Superior temporal gyrus (tissue), 1 donor: ENCODE results near the gene FAM221B.
A peak's percentile ranks its signal among the peaks of the same experiment; 100 is the strongest.

Source experiments
- DNase-seq: peaks from one replicate; pipeline ENCODE4 v3.0.0-alpha.2; 2016; ENCODE audit errors: extremely low spot score

Gene FAM221B

DNA sequence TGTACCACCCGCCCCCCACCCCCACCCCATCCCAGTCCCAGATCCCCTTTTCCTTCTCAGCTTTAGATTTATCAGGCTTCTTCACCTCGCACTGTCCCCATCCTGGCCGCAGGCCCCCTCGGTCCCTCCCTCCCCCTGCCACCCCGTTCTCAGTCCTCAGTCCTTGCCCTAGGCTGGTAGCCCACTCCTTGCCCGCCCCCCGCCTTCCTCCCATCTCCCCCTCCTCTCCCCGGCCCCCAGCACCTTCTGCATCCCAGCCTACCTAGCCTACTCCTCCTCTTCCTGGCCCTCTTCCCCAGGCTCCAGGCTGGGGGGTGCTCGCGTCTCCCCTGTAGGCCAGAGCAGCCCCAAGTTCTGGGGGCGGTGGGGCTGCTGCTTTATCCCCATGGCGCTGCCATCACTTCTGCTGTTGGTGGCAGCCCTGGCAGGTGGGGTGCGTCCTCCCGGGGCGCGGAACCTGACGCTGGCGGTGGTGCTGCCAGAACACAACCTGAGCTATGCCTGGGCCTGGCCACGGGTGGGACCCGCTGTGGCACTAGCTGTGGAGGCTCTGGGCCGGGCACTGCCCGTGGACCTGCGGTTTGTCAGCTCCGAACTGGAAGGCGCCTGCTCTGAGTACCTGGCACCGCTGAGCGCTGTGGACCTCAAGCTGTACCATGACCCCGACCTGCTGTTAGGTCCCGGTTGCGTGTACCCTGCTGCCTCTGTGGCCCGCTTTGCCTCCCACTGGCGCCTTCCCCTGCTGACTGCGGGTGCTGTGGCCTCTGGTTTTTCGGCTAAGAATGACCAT, 36.3 kb downstream of the FAM221B start:
- no peak for DNase-seq

DNA sequence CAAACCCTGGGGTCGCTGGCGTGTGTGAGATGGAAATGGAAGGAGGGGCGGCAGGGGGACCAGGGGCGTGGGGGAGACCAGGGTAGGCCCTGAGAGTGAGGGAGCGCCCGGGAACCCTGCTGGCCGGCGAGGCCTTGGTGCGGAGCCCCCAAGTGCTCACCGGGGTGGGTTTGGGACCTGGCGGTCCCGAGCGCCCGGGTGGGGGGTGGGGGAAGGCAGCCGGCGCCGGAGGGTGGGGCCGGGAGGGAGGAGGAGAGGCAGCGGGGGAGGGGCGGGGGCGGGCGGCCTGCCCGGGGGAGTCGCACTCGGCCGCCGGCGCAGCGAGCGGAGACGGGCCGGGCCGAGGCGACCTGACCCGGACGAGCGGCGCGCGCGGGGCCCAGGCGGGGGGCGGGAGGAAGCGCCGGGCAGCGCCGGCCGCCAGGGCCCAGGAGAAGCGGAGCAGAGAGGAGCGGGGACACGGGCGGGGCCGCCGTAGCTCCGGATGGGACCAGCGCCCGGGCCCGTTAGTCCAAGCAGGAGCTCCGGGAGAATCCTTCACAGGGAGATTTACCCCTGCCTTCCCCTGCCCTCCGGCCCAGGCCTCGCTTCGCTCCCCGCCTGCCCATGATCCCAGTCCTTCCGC, 37.1 kb downstream of the FAM221B start, which contains the start of gene NPR2:
Gene NPR2, plus strand, starts transcription at position 295 of the 625 bp plus-strand sequence. CDS start 818 bp downstream, outside the sequence.
- DNase-seq = no peak

DNA sequence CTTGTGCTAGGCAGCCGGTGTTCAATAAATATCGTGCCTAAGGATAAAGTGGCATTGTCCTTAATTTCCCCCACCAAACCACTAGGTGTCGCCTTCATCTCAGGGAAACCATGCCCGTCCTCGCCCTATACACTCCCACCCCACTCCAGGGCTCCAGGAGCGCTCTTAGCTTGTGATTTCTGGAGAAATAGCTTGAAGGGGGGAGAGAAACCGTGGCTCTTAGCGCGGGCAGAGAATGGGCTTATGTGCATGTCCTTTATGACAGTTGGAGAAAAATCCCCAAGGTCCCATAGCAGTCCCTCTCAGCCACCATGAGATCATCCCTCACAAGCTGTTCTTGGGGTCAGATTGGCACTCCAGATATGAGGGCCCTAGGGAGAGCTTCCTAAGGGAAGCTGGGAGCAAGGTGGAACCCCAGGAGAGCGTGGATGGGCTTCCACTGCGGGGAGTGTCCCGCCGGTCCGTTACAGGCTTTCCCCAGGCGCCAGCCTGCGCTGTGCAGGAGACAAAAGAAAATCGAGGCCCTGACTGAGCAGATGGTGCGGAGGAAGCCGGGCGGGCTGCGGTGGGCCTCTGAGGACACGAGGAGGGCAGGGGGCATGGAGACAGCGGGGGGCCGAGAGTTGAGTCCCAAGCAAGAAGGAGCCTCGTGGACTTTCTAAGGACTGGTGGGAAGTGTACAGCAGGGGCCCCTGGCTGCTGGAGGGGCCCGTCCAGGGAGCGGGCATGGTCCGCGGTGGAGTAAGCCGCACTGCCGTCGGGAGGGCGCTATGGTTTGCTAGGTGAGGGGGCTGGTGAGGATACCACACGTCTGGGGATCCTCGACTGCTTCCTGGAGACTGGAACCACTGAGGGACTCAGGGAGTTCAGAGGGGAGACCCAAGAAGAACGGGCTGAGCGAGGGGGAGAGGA, 37.9 kb downstream of the FAM221B start:
- peak; percentile 90 for DNase-seq

DNA sequence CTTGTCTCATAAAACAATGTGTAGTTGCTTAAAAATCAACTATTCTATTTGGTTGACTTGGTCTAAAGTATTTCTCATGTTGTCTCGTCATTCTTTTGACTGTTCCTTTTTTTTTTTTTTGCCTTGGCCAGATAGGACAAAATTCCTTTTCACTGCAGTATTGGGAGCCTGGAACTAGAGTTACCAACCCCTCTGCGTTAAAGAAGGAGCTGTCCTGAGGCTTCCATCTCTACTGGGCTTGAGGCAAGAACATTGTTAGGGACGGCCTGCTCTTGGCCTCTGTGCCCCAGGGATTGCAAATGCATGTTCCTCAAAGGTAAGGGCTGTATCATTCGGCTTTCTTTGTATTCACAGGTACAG, 38.5 kb downstream of the FAM221B start:
- no peak for DNase-seq

DNA sequence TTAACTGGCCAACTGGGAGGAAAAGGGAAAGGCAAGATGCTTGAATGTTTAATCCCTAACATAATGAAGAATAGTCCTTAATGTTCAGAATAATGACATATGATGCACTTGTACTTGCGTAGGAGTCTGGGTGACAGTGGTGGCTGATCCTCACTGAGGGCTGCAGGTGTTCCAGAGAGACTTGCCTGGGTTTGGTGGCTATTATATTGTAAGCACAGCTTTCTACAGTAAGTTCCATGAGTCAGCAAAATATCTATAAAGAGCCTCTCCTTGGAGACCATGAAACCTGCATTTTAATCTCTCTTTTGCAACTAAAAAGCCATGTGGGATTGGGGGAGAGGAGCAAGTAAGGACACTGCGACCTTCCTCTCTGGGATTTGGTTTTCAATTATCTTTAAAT, 39.0 kb downstream of the FAM221B start:
- DNase-seq = no peak

DNA sequence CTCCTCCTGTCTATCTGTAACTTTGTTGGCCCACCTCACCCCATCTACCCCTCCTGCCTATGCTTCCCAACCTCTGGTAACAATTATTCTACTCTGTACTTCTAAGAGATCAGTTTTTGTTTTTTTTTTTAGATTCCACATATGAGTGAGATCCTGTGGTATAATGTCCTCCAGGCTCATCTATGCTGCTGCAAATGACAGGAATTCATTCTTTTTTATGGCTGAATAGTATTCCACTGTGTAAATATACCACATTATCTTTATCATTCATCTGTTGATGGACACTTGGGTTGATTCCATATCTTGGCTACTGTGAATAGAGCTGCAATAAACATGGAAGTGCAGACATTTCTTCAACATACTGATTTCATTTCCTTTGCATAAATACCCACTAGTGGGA, 45.1 kb downstream of the FAM221B start:
- no peak for DNase-seq

DNA sequence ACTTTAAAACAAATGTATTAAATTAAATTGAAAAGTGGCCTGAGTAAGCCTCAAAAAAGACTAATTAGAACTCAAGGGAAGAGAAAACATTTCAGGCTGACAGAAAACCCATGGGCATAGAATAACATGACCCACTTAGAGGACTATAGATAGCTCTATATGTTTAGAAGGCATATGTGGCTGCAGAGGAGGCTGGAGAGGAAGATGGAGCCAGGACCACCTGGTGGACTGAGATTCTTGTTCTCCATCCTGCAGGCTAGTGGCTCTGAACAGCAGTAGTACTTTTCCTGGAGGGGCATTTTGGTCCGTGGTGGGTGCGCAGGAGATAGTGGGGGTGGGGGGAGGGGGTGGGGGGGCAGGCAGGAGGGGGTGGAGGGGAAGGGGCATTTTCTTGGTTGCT, 47.5 kb downstream of the FAM221B start:
- DNase-seq = no peak

DNA sequence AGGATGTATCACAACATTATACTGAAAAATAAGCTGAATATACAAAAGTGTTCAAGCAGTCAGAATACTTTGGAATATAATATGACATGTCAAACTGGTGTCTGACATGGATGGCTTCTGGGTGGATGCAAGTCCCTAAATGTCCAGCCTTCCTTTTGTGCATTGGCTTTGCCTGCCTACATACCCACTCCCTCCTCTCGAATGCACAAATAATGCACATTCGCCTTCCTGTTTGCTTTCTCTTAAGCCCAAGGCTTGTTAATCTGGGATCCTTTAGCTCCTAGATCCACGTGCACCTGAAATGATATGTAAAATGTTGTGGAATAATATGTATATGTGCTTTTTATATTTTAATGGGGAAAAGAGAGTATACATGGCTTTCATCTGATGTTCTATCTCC, 50.0 kb downstream of the FAM221B start:
- no peak for DNase-seq

DNA sequence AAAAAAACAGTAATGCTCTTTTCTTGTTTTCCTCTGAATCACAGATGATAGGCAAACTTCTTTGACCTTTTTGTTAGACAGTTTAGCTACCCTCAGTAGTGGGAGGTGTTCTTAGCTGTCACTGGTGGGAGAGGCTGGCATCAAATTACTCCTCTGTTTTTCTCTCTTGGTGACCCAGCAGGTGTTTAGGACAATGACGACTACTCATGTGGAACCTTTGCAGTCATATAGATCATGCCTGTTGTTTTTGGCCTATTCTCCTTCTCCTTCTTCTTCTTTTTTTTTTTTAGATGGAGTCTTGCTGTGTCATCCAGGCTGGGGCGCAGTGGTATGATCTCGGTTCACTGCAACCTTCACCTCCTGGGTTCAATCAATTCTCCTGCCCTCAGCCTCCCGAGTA, 52.5 kb downstream of the FAM221B start:
- DNase-seq = no peak

DNA sequence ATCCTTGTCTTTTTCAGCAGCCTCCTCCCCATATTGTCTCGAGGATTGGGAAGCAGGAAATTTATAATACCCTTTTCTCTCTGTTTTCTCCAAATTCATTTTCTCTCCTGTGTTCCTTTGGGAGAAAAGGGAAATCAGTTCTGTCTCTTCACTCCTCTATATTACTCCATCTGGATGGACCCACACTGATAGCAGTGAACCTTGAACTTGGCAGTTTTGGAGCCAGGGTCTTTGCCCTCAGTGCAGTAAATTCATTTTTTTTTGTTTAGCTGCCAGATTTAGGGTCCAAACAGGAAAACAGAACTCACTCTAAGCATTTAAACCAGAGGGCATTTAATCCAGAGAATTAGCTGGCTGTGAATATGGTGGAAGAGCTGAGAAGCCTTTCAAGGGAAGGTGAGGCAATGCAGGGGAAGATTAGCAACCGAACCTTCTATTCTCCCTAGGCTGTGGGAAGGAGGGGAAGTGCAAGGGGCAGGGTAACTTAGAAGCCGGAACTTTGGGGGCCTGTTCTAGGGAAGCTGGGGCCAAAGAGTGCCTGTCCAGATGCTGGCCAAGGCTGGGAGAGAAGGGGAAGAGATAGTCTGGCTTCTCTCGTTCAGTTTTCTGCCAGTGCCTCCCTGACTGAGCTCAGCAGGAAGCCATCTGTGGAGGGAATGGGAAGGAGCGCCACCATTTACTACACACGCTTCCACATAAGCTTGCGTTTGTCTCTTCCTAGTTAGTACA, 53.5 kb downstream of the FAM221B start:
- DNase-seq = no peak

DNA sequence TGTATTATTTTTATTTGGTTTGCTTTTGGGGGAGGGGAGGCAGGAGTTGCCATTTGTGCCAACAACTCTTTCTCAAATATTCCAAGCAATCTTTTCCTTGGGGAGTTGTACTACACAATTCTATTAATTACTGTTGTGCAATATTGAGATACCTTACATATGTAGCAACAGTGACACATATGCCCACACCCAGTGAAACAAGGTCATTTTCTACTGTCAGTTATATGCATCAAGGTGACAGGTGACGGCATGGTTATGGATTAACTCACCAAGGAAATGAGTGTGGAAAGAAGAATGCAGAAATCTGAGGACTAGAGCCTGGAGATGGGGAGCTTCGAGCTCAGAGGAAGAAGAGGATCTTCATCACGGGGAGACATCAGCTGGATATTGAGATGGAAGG, 56.6 kb downstream of the FAM221B start:
- DNase-seq = no peak

DNA sequence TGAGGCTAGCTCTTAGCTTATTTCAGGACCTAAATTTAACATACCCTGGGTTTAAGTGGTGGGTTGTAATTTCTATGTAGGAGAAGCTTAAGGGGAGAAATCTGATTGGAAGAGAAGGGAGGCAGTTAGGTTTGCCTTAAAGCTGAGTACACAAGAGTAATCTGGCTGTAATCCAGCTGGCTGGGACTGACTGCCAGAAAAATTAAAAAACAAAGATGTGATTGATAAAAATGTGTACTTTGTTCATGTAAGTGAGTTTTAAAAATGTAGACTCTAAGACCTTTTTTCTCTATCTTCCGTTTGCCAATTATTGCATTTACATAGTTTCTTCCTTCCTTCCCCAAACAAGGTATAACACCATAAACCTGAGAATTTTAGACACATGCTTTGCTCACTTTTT, 57.0 kb downstream of the FAM221B start:
- DNase-seq = no peak

DNA sequence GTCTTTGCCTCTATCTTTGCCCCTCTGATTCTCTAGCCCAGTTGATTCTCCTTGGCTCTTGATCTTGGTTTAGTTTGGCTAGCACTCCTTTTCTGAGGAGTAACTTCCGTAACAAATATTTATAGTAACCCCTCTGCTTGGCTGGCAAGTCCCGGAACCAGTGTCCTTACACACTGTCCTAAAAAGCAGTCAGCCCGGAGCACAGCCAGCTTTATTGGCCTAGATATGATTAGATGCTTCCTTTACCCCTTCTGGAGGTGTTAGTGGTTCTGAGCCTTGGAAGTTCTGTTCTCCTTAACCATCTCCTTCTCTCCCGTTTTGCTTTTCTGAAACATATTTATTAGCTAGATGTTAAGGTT, 57.5 kb downstream of the FAM221B start:
- no peak for DNase-seq

DNA sequence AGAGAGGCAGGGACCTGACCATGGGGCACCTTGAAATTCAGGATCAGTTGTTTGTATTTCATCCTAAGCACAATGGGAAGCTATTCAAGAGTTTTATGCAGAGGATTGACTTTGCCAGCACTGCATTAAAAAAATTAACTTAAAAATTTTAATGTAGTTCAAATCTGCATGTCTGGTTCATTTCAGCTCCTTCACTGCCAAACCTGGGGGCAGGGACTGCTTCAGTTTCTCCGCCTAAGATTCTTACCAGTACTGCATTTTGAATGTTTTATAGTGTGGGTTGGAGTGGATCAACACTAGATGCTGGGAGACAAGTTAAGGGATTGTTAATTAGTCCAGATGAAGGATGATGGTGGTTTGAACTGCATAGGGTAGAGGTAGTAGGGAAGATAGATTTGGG, 58.8 kb downstream of the FAM221B start:
- no peak for DNase-seq

DNA sequence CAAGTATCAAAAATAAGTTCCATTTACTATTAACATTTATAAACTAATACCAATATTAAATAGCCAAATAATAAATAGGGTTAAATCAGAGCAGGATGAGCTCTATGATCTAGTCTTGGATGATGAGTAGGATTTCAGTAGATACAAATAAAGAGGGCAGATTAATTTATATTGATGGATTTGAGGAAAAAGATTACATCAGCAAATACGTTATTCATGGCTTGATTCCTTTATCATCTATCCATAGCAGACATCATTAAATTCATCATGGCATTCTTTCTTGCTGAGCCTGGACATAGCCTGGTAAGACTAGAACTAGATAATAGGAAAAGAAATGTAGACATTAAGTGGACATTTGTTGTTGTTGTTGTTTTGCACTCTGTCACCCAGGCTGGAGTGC, 61.1 kb downstream of the FAM221B start:
- no peak for DNase-seq

DNA sequence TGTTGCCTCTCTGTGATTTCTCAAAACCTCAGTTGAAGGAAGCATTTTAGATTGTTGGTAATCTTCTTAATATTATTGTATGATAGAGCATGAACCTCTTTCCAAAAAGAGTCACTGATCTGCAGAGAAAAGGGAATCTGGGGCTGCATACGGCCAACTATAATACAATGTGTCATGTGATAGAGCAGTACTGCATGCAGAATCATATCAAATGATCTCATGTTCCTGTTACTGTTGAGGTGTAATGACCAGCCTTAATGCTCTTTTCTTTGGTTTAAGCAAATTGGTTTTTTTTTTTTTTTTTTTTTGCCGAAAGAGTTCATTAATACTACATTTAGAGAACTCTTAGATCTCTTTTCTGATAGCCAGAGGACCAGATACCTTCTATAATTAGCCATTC, 61.5 kb downstream of the FAM221B start:
- DNase-seq = no peak
